ENCODE results near the gene CPTP. TPM values are rescaled to one million over a fixed set of nuclear protein-coding genes. Genes with fewer than 3 reads are reported as not detected.

Gene CPTP
- total and polyA plus RNA-seq, 9 donors = 12.5 to 19.6 (median 16.9) TPM

GRCh38 chr1:1329304-1330210, 5.0 kb downstream of the CPTP start:
- no peak overlapping the region for H3K4me3 ChIP-seq (ENCODE audit: low read length)
- peaks cover 29% of the 10 kb centered on the region for H3K36me3 ChIP-seq (ENCODE audit: control insufficient read depth, insufficient read depth, low read length)
- DNase-seq = no peak
- no peaks in the 10 kb centered on the region for H3K9me3 ChIP-seq (replicated peaks; ENCODE audit: control insufficient read depth, low read depth, low read length)
- peaks cover 31% of the 10 kb centered on the region for H3K4me1 ChIP-seq (ENCODE audit: control insufficient read depth, insufficient read depth, low read length)
- H3K27me3 ChIP-seq (ENCODE audit: control insufficient read depth, insufficient read depth, low read length) = no peaks in the 10 kb centered on the region
- 90% methylated on average over 58 of the region's 58 CpGs for WGBS (ENCODE audit: insufficient coverage)
- no peak overlapping the region for H3K27ac ChIP-seq (ENCODE audit: low read length)

GRCh38 chr1:1330366-1331067, 5.9 kb downstream of the CPTP start:
- H3K4me3 ChIP-seq (ENCODE audit: low read length) = no peak overlapping the region
- H3K9me3 ChIP-seq (replicated peaks; ENCODE audit: control insufficient read depth, low read depth, low read length) = no peaks in the 10 kb centered on the region
- H3K27ac ChIP-seq (ENCODE audit: low read length) = peak overlapping the region; percentile 35
- H3K27me3 ChIP-seq (ENCODE audit: control insufficient read depth, insufficient read depth, low read length) = no peaks in the 10 kb centered on the region
- H3K36me3 ChIP-seq (ENCODE audit: control insufficient read depth, insufficient read depth, low read length) = peaks cover 33% of the 10 kb centered on the region
- WGBS (ENCODE audit: insufficient coverage) = 58% methylated on average over 12 of the region's 15 CpGs
- H3K4me1 ChIP-seq (ENCODE audit: control insufficient read depth, insufficient read depth, low read length) = peaks cover 25% of the 10 kb centered on the region
- DNase-seq = no peak

DNA sequence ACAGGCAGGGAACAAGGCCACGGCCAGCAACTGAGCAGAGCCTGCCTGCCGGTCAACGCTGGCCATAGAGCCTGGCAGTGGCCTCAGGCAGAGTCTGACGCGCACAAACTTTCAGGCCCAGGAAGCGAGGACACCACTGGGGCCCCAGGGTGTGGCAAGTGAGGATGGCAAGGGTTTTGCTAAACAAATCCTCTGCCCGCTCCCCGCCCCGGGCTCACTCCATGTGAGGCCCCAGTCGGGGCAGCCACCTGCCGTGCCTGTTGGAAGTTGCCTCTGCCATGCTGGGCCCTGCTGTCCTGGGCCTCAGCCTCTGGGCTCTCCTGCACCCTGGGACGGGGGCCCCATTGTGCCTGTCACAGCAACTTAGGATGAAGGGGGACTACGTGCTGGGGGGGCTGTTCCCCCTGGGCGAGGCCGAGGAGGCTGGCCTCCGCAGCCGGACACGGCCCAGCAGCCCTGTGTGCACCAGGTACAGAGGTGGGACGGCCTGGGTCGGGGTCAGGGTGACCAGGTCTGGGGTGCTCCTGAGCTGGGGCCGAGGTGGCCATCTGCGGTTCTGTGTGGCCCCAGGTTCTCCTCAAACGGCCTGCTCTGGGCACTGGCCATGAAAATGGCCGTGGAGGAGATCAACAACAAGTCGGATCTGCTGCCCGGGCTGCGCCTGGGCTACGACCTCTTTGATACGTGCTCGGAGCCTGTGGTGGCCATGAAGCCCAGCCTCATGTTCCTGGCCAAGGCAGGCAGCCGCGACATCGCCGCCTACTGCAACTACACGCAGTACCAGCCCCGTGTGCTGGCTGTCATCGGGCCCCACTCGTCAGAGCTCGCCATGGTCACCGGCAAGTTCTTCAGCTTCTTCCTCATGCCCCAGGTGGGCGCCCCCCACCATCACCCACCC, 6.7 kb downstream of the CPTP start, which contains the start of gene TAS1R3:
TSS of gene TAS1R3 (plus strand) at position 213 of the 898 bp plus-strand sequence. CDS start at position 279, 66 bp downstream.
- 75% methylated on average over 38 of the region's 41 CpGs for WGBS (ENCODE audit: insufficient coverage)
- Histone ChIP-seq H3K4me1 (ENCODE audit: control insufficient read depth, insufficient read depth, low read length) (peaks cover 17% of the 10 kb centered on the region), H3K27me3 (ENCODE audit: control insufficient read depth, insufficient read depth, low read length) (no peaks in the 10 kb centered on the region), H3K36me3 (ENCODE audit: control insufficient read depth, insufficient read depth, low read length) (peaks cover 34% of the 10 kb centered on the region), H3K4me3 (ENCODE audit: low read length) (no peak within 1 kb of the TSS), H3K9me3 (replicated peaks; ENCODE audit: control insufficient read depth, low read depth, low read length) (no peaks in the 10 kb centered on the region), H3K27ac (ENCODE audit: low read length) (peak within 1 kb of the TSS; percentile 35)
- peak; percentile 44 for DNase-seq

DNA sequence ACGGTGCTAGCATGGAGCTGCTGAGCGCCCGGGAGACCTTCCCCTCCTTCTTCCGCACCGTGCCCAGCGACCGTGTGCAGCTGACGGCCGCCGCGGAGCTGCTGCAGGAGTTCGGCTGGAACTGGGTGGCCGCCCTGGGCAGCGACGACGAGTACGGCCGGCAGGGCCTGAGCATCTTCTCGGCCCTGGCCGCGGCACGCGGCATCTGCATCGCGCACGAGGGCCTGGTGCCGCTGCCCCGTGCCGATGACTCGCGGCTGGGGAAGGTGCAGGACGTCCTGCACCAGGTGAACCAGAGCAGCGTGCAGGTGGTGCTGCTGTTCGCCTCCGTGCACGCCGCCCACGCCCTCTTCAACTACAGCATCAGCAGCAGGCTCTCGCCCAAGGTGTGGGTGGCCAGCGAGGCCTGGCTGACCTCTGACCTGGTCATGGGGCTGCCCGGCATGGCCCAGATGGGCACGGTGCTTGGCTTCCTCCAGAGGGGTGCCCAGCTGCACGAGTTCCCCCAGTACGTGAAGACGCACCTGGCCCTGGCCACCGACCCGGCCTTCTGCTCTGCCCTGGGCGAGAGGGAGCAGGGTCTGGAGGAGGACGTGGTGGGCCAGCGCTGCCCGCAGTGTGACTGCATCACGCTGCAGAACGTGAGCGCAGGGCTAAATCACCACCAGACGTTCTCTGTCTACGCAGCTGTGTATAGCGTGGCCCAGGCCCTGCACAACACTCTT, 7.6 kb downstream of the CPTP start:
- WGBS (ENCODE audit: insufficient coverage) = 78% methylated on average over 54 of the region's 57 CpGs
- Histone ChIP-seq H3K27ac (ENCODE audit: low read length) (no peak overlapping the region), H3K9me3 (replicated peaks; ENCODE audit: control insufficient read depth, low read depth, low read length) (no peaks in the 10 kb centered on the region), H3K36me3 (ENCODE audit: control insufficient read depth, insufficient read depth, low read length) (peaks cover 29% of the 10 kb centered on the region), H3K27me3 (ENCODE audit: control insufficient read depth, insufficient read depth, low read length) (no peaks in the 10 kb centered on the region), H3K4me3 (ENCODE audit: low read length) (no peak overlapping the region), H3K4me1 (ENCODE audit: control insufficient read depth, insufficient read depth, low read length) (peaks cover 16% of the 10 kb centered on the region)
- DNase-seq = no peak

DNA sequence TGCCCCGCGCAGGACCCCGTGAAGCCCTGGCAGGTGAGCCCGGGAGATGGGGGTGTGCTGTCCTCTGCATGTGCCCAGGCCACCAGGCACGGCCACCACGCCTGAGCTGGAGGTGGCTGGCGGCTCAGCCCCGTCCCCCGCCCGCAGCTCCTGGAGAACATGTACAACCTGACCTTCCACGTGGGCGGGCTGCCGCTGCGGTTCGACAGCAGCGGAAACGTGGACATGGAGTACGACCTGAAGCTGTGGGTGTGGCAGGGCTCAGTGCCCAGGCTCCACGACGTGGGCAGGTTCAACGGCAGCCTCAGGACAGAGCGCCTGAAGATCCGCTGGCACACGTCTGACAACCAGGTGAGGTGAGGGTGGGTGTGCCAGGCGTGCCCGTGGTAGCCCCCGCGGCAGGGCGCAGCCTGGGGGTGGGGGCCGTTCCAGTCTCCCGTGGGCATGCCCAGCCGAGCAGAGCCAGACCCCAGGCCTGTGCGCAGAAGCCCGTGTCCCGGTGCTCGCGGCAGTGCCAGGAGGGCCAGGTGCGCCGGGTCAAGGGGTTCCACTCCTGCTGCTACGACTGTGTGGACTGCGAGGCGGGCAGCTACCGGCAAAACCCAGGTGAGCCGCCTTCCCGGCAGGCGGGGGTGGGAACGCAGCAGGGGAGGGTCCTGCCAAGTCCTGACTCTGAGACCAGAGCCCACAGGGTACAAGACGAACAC, 8.3 kb downstream of the CPTP start:
- no peak overlapping the region for H3K27ac ChIP-seq (ENCODE audit: low read length)
- no peaks in the 10 kb centered on the region for H3K27me3 ChIP-seq (ENCODE audit: control insufficient read depth, insufficient read depth, low read length)
- peaks cover 16% of the 10 kb centered on the region for H3K4me1 ChIP-seq (ENCODE audit: control insufficient read depth, insufficient read depth, low read length)
- H3K4me3 ChIP-seq (ENCODE audit: low read length) = no peak overlapping the region
- 80% methylated on average over 45 of the region's 48 CpGs for WGBS (ENCODE audit: insufficient coverage)
- peaks cover 31% of the 10 kb centered on the region for H3K36me3 ChIP-seq (ENCODE audit: control insufficient read depth, insufficient read depth, low read length)
- DNase-seq = no peak
- H3K9me3 ChIP-seq (replicated peaks; ENCODE audit: control insufficient read depth, low read depth, low read length) = no peaks in the 10 kb centered on the region

- Histone ChIP-seq H3K9me3 (replicated peaks; ENCODE audit: control insufficient read depth, low read depth, low read length) (no peaks in the 10 kb centered on the region), H3K36me3 (ENCODE audit: control insufficient read depth, insufficient read depth, low read length) (peaks cover 30% of the 10 kb centered on the region), H3K27me3 (ENCODE audit: control insufficient read depth, insufficient read depth, low read length) (no peaks in the 10 kb centered on the region), H3K27ac (ENCODE audit: low read length) (no peak overlapping the region), H3K4me3 (ENCODE audit: low read length) (no peak overlapping the region), H3K4me1 (ENCODE audit: control insufficient read depth, insufficient read depth, low read length) (peaks cover 16% of the 10 kb centered on the region)
- no peak for DNase-seq
- WGBS (ENCODE audit: insufficient coverage) = 84% methylated on average over 36 of the region's 36 CpGs
Observed at GRCh38 chr1:1333551-1334241, 9.1 kb downstream of the CPTP start.

- Histone ChIP-seq H3K4me3 (ENCODE audit: low read length) (no peak overlapping the region), H3K27ac (ENCODE audit: low read length) (no peak overlapping the region), H3K9me3 (replicated peaks; ENCODE audit: control insufficient read depth, low read depth, low read length) (no peaks in the 10 kb centered on the region), H3K36me3 (ENCODE audit: control insufficient read depth, insufficient read depth, low read length) (peaks cover 34% of the 10 kb centered on the region), H3K27me3 (ENCODE audit: control insufficient read depth, insufficient read depth, low read length) (no peaks in the 10 kb centered on the region), H3K4me1 (ENCODE audit: control insufficient read depth, insufficient read depth, low read length) (peaks cover 16% of the 10 kb centered on the region)
- no peak for DNase-seq
- WGBS (ENCODE audit: insufficient coverage) = 38% methylated on average over 11 of the region's 11 CpGs
Observed at GRCh38 chr1:1334835-1335234, 10.2 kb downstream of the CPTP start.

GRCh38 chr1:1335283-1335682, 10.7 kb downstream of the CPTP start:
- Histone ChIP-seq H3K4me3 (ENCODE audit: low read length) (no peak overlapping the region), H3K36me3 (ENCODE audit: control insufficient read depth, insufficient read depth, low read length) (peaks cover 39% of the 10 kb centered on the region), H3K27ac (ENCODE audit: low read length) (no peak overlapping the region), H3K27me3 (ENCODE audit: control insufficient read depth, insufficient read depth, low read length) (no peaks in the 10 kb centered on the region), H3K4me1 (ENCODE audit: control insufficient read depth, insufficient read depth, low read length) (peaks cover 15% of the 10 kb centered on the region), H3K9me3 (replicated peaks; ENCODE audit: control insufficient read depth, low read depth, low read length) (no peaks in the 10 kb centered on the region)
- 61% methylated on average over 13 of the region's 16 CpGs for WGBS (ENCODE audit: insufficient coverage)
- DNase-seq = no peak

Data from muscle of leg (tissue), 11 donors.